HG03520 (cell line): ENCODE results near the gene ELP4.
"Not testable (repeated sequence)": the region's sequence is repeated elsewhere in the genome, so short reads cannot be mapped to it uniquely, and the experiment has no call there.

ENCODE experiments used
- ATAC-seq: cut with Tn5 transposase; IDR thresholded peaks from one replicate; pipeline ENCODE4 v1.9.1; 2021; ENCODE audit warnings: mild to moderate bottlenecking, moderate library complexity; ENCODE audit not compliant: unreplicated experiment

The ELP4 gene

DNA sequence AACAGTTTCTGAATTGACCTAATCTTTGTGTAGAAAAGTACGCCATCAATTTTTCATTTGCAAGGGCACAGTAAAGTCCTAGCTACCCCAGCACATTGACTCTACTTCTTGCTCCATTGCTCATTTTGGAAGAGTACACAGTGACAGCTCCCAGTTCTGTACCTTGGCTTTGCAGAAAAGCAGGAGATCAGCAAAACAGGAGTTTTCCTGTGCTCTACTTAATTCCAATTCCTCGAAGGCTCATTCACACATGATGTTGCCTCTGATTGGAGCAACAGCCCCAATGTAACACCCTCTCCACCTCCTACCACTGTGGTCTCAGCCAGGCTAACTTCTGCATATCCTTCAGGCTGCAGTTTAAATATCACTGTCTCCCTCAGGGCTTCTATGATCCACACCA lies 182.9 kb downstream of the ELP4 start:
- ATAC-seq: no peak

DNA sequence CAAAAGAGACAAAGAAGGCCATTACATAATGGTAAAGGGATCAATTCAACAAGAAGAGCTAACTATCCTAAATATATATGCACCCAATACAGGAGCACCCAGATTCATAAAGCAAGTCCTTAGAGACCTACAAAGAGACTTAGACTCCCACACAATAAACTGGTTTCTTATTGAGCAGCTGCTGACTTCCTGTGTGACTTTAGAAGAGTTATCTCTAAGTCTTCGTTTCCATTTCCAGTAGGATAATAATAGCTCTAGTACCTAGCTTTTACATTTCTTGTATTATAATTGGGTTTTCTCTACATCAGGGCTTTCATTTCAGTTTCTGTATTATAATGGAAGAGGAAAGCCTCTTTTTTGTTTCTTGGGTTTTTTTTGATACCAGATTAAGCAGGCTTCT lies 187.5 kb downstream of the ELP4 start:
- peak; percentile 99 for ATAC-seq

DNA sequence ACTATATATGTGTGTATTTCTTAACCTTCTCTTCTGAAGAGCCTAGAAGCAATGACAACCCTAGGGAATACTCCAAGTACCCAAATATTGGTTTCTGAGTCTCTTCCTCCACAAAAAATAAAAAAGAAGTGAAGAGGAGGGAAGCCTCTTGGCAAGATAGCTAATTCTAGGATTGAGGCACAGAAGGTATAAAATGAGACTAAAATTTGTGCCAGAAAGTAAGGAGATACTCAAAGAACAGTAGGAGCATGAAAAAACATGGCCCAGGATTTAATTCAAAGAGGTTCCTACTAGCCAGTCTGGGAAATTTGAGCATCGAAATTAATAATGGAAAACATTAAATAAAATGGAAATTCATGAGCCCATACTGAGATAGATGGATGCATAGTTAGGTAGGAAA lies 189.5 kb downstream of the ELP4 start:
- ATAC-seq: no peak

DNA sequence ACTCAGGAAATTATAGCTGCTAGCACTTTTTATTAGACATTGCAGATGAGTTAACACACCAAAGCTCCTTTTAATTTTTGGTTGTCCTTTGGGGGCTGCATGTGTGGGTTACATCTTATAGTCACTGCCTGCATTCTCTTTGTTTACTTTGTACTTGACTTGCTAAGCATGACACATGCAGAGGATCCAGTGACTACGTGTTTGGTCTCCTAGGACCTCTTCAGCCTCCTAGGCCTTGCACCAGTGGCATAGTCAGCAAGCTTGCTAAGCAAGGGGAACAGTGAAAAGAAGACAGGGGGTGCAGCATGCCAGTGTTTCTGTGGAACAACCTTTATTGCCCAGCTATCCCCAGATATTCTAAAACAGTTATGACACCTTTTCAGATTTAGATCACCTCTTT lies 193.4 kb downstream of the ELP4 start:
- no peak for ATAC-seq

DNA sequence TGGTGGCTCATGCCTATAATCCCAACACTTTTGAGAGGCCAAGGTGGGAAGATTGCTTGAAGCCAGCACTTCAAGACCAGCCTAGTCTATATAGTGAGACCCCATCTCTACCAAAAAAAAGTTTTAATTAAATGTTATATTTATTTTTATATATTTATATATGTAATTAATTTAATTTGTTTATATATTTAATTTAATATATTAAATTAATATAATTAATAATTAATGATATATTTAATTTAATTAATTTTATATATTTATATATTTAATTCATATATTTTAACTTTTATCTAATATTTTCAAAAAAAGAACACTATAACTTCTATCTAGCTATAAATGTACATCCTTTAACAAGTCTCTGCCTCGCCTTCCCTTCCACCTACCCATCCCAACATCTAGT lies 196.8 kb downstream of the ELP4 start:
- no peak for ATAC-seq

DNA sequence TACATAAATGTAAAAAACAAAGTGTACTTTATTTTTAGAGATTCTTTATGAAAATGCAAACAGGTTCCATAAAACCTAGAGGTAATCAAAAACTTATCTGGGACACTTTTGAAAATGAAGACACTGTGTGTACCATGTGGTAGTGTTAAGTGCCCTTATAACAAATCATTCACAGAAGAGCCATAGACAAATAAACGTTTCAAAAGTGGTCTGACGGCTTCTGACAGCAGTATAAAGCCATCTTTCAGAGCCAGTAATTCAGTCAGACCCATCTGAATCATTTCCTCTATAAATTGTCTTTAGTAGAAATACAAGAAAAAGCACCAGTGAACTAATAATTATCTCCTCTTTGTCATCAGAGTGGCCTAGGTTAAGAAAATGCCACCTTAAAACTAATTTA lies 201.6 kb downstream of the ELP4 start:
- no peak for ATAC-seq

DNA sequence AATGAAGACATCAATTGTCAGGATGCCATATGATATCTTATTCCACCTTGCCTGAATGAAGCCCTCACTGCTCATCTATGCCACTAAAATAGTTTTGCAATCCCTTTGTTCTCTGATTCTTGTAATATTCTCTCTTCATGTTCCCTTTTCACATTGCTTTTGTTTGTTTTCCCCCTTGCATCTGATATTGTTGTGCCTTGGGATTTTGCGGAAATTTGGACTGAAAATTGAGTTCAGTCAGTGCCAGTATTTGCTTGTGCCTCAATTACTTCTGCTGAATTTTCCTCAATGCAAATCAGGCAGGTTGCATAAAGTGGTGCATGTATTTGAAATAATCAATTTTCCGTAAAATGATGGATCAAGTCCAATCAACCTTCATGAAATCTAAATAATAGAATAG lies 203.3 kb downstream of the ELP4 start:
- no peak for ATAC-seq

DNA sequence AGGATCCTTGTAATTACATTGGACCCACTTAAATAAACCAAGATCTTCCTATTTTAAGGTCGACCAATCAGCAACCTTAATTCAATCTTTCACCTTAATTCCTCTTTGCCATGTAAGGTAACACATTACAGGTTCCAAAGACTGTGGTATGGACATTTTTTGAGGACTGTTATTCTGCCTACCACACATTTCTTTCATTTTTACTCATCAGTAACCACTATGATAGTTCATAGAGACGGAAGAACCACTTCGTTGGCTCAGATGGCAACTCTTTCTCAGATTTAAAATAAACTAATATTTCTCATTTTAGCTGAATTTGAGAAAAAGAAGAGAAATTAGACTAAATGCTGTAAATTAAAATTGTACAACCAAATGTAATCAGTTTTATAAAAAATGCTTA lies 205.3 kb downstream of the ELP4 start:
- peak; percentile 71 for ATAC-seq

DNA sequence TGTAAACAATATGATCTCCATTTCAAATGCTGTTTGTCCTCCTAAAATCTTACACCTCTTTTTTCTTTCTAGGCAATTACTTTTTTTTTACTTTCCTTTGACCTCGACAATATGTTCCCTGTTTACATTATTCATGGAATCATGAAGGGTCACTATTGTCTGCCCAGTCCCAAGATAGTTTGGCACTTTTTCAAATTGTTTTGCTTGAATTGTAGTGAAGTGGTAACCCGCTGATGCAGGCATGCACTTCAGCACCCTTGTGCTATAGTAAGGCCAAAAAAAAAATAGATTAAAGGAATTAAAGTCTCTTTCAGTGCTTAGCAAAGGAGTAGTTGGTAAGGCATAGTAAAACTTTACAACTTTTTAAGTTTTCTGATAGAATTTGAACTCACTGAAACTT lies 210.7 kb downstream of the ELP4 start:
- ATAC-seq: no peak

DNA sequence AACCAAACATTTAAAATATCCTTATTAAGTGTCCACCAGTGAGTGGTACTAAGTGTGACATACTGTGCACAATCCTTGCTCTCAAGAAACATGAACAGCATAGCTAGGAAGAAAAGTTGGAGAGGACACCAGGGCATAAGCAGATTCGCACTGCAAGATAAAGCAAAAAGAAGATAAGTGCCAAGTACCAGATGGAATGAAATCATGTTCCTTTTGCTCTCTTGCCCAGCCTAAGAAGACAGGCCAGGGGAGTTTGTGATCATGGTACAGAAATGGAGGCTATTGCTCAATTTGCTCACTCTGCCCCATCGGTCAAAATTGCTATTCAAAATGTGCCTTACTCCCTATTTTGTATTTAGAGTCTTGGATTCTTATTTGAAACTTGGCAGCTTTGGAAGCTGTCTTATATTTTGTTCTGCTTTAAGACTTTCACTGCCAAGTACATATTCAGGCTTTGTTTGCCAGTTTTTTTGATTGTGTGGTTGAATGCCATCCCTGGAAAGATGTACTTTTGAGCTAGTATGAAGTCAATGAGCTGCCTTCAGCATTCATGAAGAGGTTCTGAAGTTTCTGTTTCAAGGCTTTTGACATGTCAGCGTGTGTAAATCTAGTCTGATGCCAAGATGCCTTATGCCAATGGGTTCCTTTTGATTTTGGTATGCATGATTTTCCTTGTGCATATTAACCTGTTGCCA lies 211.3 kb downstream of the ELP4 start:
- no peak for ATAC-seq

DNA sequence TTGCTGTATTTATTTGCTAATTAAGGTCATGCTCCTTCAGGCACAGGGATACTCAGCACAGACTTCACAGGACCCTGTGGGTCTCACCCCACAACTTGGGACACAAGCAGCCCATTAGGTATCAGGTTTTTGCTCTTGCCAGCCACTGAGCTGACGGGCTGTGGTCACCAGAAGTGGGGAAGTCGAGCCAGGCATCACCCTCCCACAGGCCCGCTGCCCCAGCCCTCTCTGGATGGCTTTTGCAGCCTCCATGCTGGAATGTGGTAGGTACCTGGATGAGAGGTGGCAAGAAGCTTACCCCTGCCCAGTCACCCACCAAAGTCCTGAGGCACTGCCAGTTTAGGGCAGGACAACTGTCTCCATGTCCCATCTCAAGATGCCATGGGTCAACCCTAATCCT lies 213.2 kb downstream of the ELP4 start:
- no peak for ATAC-seq

DNA sequence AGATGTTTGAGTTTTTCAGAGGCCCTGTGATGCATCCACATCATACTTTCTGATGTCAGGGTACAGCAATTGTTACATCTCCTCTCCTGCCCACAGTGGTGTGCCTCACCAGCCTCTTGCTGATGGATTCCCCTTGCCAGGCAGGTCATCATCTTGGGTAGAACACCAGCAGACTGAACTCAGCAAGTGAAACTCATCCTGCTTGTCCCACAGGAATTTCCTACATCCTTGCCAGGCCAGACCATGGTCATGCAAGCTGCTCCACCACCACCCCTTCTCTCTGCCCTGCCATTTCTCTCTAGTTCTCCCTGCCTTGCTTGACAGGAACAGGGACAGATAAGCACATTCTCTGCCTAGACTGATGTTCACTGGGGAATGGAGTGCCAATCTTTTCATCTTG lies 215.6 kb downstream of the ELP4 start:
- no peak for ATAC-seq

DNA sequence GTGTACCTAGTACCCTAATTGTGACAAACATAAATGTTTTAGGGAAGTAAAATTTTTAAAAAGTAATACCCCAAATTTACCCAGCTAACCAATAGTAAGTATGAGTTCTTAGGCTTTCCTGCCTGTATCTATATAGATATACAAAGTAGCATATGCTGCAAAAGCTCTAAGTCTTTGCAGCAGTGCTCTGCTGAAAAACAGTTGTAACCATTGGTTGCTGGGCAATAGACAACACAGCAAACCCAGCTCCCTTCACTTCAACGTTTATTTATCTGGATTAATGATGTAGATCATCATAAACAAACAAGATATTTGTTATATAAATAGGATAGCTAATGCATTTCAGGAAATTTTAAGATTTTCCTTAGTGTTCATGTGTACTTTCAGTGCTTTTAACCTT lies 218.9 kb downstream of the ELP4 start:
- no peak for ATAC-seq

DNA sequence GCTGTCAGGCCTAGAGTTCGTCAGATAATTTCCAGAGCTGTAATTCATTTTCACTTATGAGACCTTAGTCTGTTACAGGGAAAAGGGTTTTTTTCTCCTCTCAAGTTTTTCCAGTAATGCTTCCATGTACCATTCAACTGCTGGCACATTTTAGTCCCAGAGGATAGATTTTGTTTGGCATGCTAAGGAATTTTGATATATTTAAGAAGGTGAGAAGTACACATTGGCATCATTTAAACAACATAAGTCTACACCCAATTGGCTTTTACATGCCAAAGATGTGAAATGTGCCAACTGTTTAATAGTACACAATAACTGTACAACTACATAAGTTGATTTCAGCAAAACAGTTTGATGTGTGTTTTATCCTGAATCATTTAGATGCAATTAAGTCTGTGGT lies 230.6 kb downstream of the ELP4 start:
- no peak for ATAC-seq

DNA sequence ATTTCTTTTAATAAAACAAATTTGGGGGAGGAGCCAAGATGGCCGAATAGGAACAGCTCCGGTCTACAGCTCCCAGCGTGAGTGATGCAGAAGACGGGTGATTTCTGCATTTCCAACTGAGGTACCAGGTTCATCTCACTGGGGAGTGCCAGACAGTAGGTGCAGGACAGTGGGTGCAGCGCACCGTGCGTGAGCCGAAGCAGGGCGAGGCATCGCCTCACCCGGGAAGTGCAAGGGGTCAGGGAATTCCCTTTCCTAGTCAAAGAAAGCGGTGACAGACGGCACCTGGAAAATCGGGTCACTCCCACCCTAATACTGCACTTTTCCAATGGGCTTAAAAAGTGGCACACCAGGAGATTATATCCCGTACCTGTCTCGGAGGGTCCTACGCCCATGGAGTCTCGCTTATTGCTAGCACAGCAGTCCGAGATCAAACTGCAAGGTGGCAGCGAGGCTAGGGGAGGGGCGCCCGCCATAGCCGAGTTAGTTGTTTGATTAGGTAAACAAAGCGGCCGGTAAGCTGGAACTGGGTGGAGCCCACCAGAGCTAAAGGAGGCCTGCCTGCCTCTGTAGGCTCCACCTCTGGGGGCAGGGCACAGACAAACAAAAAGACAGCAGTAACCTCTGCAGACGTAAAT lies 231.3 kb downstream of the ELP4 start:
- ATAC-seq: not testable (repeated sequence)

DNA sequence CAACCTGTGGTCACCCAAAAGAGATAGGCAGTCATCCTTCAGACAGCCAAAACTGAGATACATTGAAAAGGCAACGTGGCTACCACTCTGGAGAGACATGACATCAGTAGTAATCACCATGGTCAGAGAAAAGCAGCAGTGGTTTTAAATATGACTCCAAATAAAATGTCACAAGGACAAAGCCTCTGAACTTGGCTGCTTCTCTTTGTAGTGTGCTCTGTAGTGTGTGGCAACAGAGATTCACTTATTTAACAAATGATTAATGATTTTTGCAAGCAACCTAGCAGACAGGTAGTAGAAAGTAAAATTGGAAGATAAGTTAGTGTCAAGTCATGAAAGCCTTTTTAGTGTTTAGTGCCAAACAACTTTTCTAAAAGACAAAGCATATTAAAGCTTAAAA lies 238.0 kb downstream of the ELP4 start:
- ATAC-seq: no peak

DNA sequence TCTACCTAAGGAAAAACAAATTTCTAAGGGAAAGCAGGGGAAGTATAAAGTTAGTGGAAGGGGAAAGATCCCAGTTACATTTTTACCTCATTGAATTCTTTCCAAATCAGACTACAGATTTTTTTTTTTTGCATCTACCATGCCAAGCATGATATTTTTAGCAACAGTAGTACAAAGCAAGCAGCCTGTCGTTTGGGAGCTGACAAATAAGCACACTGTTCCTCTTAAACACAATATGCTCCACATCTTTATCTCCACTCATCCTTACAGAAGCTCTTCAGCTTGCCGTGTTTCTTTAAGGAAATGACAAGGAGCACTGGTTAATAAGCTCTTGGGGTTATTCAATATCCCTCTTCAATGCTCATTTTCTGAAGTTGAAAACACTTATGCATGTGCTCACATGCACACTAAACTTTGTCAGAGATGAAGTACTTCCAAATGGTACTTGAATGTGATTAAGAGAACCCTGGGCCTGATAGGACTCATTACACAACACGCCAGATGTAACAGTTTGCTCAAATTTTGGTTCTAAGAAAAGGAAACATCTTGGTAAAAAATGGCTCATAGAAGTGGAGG lies 247.8 kb downstream of the ELP4 start:
- ATAC-seq: no peak

DNA sequence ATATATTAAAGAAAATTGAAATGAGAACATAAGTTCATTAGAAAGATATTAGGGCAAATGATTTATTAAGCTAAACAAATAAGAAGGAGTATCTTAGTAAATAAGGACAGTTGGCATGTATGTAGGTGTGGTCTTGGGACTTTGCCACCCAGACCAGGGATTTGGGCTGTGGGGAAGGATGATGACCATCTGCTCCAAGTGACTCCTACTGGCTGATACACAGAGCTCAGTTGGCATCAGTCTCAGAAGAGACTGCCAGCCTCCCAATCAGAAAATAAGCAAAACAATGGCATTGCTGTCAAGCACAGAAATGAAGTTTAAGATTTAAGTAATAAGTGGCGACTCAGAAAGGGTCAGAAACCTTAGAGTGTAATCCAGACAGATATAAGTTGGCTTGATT lies 252.1 kb downstream of the ELP4 start:
- no peak for ATAC-seq

DNA sequence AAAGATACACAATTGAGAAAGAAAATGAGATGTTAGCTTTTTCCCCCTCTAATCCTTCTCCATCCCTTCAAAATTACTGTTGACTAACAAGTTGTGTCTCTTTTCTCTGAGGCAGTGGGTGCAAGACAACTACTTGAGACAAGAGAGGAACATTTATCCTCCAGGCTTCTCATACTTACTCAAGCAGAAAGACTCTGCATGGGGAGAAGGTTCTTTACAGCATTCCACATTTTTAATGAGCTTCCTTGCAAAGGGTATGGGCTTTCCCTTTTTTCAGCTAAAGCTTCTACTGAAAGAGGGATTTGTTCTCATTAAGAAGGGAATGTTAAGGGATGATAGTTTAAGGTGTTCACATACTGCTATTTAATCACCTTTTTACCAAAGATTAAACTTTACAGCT lies 253.7 kb downstream of the ELP4 start:
- no peak for ATAC-seq

DNA sequence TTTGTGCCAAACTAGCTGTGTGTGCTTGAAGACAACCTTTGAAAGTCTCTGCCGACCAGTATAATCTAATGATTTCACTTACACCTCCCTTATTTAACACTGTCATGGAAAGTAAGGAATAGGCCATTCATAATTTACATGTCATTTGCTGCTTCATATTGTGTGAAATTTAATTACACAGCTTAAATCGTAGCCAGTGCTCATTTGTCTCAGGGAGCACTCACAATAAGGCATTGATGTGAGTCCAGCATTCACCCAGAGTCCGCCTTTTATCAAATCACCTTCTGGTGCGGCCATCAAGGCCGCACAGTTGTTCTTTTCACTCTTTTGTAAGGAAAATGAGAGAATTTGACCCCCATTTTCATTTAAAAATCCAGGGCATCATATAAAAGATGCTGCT lies 254.7 kb downstream of the ELP4 start:
- ATAC-seq: no peak

DNA sequence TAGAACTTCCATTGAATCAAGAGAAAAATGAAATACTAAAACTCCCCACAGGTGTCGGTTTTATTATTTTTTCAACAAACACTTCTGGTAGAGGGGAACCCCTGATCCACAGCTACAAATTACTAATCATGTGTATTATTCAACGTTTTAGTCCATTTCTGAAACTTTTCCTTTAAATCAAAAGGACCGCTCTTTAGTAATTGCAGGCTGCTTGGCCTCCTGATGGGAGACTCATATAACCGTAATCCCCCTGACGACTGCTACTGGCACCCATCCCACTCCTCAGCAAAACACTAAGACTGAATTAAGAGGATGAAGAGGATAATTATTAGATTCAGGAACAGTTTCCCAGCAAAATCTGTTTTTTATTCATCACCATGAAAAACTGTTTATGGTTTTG lies 255.2 kb downstream of the ELP4 start:
- ATAC-seq: no peak

DNA sequence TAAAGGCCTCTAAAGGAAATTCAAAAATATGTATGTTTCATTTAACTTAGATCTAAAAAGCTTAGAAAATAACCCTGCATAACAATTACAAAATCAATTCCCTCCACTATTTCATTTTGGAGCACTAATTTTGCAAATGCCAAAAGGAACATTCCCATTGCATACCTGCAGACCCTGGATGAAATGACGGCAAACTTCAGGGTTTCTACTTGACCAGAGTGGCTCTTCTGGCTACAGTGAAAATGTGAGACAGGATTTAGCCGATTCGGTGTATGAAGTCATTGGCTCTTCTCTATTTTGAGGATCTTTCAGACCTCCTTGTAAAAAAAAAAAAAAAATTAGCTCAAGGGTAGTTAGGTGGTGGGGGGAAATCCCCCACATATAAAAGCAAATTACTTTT lies 257.5 kb downstream of the ELP4 start:
- ATAC-seq: no peak

DNA sequence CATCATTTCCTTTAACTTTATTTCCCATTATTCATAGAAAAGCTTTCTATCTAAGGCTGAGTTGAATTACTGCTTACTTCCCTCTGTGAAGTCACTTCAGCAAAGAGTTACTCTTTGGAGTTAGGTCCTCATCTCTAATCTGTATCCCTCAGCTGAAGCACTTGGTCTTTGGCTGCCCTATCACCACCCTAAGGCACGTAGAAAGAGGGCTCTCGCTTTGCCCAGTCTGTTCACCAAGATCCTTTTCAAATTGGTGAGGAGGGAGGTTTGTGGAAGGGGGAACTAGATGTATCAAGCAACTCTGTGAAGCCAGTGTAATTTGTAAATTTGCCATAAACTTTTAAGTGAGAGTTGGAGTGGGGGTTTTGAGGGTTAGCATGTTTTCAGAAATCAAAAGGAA lies 258.1 kb downstream of the ELP4 start:
- no peak for ATAC-seq
